ENCODE measurements around the gene CDH5. TPM values are rescaled to one million over a fixed set of nuclear protein-coding genes. Genes with fewer than 3 reads are reported as not detected.
A peak's percentile ranks its signal among the peaks of the same experiment; 100 is the strongest.

The CDH5 gene
- total and polyA plus RNA-seq, 2 of the 13 experiments (the other 11 are each of a cell fraction or from before 2014, with no cell fraction given): 0.71 to 1.1 TPM

DNA sequence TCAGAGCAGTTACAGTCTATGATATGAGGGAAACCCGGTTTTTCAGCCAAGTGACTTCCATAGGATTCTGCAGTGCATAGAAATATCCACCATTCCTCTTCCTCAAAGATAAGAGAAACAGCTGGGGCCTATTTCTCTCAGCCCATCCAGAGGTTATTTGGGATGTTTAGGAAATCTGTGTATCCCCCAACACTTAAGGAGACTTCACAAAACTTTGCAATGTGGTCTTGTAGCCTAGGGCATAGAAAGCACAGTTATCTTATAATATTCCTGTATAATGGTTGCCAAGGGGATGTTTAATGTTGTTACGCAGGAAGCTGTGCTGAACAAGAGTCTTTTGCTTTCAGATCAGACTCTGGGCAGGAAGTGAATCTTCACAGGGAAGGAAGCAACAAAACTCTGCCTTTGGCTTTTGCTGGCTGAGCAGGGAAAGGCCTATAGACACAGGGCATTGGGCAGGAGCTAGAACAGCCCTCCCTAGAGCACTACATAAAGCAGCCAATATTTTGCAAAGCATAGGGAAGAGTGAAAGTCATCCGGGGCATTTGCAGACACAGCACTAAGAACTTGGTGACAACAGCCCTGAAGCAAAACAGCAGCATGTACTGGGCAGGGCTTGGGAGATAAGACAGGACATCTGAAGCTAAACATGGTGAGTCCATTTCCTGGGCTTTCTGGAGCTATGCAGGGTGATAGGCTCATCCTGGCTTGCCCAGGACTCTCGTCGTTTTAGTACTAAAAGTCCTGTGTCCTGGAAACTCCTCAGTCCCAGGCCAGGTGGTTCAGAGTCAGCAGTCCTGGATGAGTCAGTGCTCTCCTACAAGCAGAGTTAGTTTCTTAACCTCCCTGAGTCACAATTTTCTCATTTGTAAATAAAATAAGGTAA is 41.9 kb downstream of the CDH5 start (continued):
- TF ChIP-seq, protein P1, sequence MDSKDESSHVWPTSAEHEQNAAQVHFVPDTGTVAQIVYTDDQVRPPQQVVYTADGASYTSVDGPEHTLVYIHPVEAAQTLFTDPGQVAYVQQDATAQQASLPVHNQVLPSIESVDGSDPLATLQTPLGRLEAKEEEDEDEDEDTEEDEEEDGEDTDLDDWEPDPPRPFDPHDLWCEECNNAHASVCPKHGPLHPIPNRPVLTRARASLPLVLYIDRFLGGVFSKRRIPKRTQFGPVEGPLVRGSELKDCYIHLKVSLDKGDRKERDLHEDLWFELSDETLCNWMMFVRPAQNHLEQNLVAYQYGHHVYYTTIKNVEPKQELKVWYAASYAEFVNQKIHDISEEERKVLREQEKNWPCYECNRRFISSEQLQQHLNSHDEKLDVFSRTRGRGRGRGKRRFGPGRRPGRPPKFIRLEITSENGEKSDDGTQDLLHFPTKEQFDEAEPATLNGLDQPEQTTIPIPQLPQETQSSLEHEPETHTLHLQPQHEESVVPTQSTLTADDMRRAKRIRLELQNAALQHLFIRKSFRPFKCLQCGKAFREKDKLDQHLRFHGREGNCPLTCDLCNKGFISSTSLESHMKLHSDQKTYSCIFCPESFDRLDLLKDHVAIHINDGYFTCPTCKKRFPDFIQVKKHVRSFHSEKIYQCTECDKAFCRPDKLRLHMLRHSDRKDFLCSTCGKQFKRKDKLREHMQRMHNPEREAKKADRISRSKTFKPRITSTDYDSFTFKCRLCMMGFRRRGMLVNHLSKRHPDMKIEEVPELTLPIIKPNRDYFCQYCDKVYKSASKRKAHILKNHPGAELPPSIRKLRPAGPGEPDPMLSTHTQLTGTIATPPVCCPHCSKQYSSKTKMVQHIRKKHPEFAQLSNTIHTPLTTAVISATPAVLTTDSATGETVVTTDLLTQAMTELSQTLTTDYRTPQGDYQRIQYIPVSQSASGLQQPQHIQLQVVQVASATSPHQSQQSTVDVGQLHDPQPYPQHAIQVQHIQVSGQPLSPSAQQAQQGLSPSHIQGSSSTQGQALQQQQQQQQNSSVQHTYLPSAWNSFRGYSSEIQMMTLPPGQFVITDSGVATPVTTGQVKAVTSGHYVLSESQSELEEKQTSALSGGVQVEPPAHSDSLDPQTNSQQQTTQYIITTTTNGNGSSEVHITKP (CRISPR knock-in tag; IDR thresholded peaks at IDR 0.05; ENCODE audit: low read depth): peak; percentile 55; the same call in 1 of the 2 replicates
- TF ChIP-seq ZNF567 (CRISPR knock-in tag; IDR thresholded peaks at IDR 0.05; ENCODE audit: borderline replicate concordance): no peak
- 0 out of 2 replicates have a peak, but pooled peaks have one; percentile 15 for TF ChIP-seq BRCA1 (CRISPR knock-in tag; IDR thresholded peaks at IDR 0.05)
- peak; percentile 50; the same call in 1 of the 2 replicates for TF ChIP-seq HOXA3 (CRISPR knock-in tag; IDR thresholded peaks at IDR 0.05)
- no peak for TF ChIP-seq ZNF672 (CRISPR knock-in tag; IDR thresholded peaks at IDR 0.05)
- 0 out of 2 replicates have a peak, but pooled peaks have one; percentile 3 for TF ChIP-seq ZNF263 (CRISPR knock-in tag; IDR thresholded peaks at IDR 0.05)
- TF ChIP-seq ZNF138 (CRISPR knock-in tag; IDR thresholded peaks at IDR 0.05; ENCODE audit: low read depth): no peak
- TF ChIP-seq, protein P2, sequence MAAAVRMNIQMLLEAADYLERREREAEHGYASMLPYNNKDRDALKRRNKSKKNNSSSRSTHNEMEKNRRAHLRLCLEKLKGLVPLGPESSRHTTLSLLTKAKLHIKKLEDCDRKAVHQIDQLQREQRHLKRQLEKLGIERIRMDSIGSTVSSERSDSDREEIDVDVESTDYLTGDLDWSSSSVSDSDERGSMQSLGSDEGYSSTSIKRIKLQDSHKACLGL (CRISPR knock-in tag; IDR thresholded peaks at IDR 0.05): no peak
- TF ChIP-seq, protein P3, sequence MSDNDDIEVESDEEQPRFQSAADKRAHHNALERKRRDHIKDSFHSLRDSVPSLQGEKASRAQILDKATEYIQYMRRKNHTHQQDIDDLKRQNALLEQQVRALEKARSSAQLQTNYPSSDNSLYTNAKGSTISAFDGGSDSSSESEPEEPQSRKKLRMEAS (IDR thresholded peaks at IDR 0.05): peak; percentile 60; the same call in 1 of the 2 replicates
- TF ChIP-seq, protein P4, sequence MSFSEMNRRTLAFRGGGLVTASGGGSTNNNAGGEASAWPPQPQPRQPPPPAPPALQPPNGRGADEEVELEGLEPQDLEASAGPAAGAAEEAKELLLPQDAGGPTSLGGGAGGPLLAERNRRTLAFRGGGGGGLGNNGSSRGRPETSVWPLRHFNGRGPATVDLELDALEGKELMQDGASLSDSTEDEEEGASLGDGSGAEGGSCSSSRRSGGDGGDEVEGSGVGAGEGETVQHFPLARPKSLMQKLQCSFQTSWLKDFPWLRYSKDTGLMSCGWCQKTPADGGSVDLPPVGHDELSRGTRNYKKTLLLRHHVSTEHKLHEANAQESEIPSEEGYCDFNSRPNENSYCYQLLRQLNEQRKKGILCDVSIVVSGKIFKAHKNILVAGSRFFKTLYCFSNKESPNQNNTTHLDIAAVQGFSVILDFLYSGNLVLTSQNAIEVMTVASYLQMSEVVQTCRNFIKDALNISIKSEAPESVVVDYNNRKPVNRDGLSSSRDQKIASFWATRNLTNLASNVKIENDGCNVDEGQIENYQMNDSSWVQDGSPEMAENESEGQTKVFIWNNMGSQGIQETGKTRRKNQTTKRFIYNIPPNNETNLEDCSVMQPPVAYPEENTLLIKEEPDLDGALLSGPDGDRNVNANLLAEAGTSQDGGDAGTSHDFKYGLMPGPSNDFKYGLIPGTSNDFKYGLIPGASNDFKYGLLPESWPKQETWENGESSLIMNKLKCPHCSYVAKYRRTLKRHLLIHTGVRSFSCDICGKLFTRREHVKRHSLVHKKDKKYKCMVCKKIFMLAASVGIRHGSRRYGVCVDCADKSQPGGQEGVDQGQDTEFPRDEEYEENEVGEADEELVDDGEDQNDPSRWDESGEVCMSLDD (CRISPR knock-in tag; IDR thresholded peaks at IDR 0.05; ENCODE audit: borderline replicate concordance): no peak
- no peak for TF ChIP-seq ETV6 (CRISPR knock-in tag; conservative IDR thresholded peaks at IDR 0.05)
- TF ChIP-seq REPIN1 (CRISPR knock-in tag; IDR thresholded peaks at IDR 0.05; ENCODE audit: borderline replicate concordance, low read depth): 0 out of 2 replicates have a peak, but pooled peaks have one; percentile 20
- TF ChIP-seq ZNF749 (CRISPR knock-in tag; IDR thresholded peaks at IDR 0.05; ENCODE audit: borderline replicate concordance): no peak
- TF ChIP-seq KLF12 (CRISPR knock-in tag; IDR thresholded peaks at IDR 0.05; ENCODE audit: borderline replicate concordance): 0 out of 2 replicates have a peak, but pooled peaks have one; percentile 37
- TF ChIP-seq, protein P5, sequence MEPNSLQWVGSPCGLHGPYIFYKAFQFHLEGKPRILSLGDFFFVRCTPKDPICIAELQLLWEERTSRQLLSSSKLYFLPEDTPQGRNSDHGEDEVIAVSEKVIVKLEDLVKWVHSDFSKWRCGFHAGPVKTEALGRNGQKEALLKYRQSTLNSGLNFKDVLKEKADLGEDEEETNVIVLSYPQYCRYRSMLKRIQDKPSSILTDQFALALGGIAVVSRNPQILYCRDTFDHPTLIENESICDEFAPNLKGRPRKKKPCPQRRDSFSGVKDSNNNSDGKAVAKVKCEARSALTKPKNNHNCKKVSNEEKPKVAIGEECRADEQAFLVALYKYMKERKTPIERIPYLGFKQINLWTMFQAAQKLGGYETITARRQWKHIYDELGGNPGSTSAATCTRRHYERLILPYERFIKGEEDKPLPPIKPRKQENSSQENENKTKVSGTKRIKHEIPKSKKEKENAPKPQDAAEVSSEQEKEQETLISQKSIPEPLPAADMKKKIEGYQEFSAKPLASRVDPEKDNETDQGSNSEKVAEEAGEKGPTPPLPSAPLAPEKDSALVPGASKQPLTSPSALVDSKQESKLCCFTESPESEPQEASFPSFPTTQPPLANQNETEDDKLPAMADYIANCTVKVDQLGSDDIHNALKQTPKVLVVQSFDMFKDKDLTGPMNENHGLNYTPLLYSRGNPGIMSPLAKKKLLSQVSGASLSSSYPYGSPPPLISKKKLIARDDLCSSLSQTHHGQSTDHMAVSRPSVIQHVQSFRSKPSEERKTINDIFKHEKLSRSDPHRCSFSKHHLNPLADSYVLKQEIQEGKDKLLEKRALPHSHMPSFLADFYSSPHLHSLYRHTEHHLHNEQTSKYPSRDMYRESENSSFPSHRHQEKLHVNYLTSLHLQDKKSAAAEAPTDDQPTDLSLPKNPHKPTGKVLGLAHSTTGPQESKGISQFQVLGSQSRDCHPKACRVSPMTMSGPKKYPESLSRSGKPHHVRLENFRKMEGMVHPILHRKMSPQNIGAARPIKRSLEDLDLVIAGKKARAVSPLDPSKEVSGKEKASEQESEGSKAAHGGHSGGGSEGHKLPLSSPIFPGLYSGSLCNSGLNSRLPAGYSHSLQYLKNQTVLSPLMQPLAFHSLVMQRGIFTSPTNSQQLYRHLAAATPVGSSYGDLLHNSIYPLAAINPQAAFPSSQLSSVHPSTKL (CRISPR knock-in tag; IDR thresholded peaks at IDR 0.05): peak; percentile 49; the same call in 1 of the 2 replicates
- TF ChIP-seq NR2F1 (CRISPR knock-in tag; IDR thresholded peaks at IDR 0.05): no peak
- TF ChIP-seq BHLHE40 (IDR thresholded peaks at IDR 0.05; ENCODE audit: low read length): no peak

Data from HepG2 (cell line).